ENCODE measurements around the gene PTCSC3. TPM values are rescaled to one million over a fixed set of nuclear protein-coding genes. Genes with fewer than 3 reads are reported as not detected.

The PTCSC3 gene
- total RNA-seq, result not detected

DNA sequence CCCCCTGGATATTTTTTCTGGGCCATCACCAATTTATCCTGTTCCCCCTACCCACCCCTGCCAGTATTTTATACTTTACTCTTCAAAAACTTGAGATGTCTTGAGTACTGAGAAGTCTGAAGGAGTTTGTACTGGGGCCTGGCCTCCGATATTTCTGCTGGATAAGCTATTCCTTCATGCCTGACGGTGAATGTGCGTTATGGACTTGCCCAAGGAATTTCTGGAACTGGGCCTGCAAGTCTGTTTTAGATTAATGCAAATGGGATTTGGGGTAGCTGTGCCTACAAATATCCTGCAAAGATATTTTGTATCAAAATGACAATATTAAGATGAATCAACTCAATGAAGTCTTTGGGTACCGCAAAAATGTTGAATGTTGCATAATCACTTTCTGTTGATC, at the start of gene PTCSC3:
PTCSC3 (minus strand) TSS at position 199 of the 400 bp plus-strand sequence.
- Histone ChIP-seq H3K27me3 (no peaks in the 10 kb centered on the region), H3K9me3 (no peaks in the 10 kb centered on the region), H3K4me3 (no peak within 1 kb of the TSS), H3K27ac (no peak within 1 kb of the TSS), H3K4me1 (no peaks in the 10 kb centered on the region), H3K36me3 (no peaks in the 10 kb centered on the region)
- TF ChIP-seq, protein P1, sequence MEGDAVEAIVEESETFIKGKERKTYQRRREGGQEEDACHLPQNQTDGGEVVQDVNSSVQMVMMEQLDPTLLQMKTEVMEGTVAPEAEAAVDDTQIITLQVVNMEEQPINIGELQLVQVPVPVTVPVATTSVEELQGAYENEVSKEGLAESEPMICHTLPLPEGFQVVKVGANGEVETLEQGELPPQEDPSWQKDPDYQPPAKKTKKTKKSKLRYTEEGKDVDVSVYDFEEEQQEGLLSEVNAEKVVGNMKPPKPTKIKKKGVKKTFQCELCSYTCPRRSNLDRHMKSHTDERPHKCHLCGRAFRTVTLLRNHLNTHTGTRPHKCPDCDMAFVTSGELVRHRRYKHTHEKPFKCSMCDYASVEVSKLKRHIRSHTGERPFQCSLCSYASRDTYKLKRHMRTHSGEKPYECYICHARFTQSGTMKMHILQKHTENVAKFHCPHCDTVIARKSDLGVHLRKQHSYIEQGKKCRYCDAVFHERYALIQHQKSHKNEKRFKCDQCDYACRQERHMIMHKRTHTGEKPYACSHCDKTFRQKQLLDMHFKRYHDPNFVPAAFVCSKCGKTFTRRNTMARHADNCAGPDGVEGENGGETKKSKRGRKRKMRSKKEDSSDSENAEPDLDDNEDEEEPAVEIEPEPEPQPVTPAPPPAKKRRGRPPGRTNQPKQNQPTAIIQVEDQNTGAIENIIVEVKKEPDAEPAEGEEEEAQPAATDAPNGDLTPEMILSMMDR (IDR thresholded peaks at IDR 0.05), result no peak
- TF ChIP-seq POLR2AphosphoS5 (IDR thresholded peaks at IDR 0.05) (no peak), POLR2A (IDR thresholded peaks at IDR 0.05) (no peak)
- DNase-seq (ENCODE audit: low spot score in 2 of 2), result no peak
- intact Hi-C loops (cut with DNase I; ENCODE audit: low total_unique reads), result no loop called here

DNA sequence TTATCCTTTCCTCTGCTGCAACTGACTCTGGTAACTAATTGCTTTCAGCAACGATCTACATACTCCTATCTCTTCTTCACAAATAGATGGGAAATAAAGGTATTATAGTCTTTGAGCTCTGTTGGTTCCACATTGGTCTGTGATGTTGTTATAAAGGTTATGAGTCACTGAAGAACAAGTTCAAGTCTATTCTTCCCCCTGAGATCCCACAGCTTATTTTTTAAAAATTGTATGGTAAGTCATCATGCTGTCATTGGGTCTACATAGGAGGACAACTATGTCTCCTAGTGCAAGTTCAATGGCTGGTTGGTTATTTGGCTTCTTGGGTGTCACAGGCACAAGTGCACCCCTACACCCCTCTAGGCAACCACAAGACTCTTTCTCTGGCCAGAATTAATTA, 49.6 kb upstream of the PTCSC3 start:
- H3K27me3 ChIP-seq, result no peaks in the 10 kb centered on the region
- H3K27ac ChIP-seq, result no peak overlapping the region
- intact Hi-C loops (cut with DNase I; ENCODE audit: low total_unique reads), result no loop called here
- TF ChIP-seq POLR2A (IDR thresholded peaks at IDR 0.05), result no peak
- TF ChIP-seq, protein P1 (IDR thresholded peaks at IDR 0.05), result no peak
- no peak for TF ChIP-seq POLR2AphosphoS5 (IDR thresholded peaks at IDR 0.05)
- H3K36me3 ChIP-seq, result no peaks in the 10 kb centered on the region
- no peaks in the 10 kb centered on the region for H3K9me3 ChIP-seq
- no peak for DNase-seq (ENCODE audit: low spot score in 2 of 2)
- H3K4me3 ChIP-seq, result no peak overlapping the region
- no peaks in the 10 kb centered on the region for H3K4me1 ChIP-seq

DNA sequence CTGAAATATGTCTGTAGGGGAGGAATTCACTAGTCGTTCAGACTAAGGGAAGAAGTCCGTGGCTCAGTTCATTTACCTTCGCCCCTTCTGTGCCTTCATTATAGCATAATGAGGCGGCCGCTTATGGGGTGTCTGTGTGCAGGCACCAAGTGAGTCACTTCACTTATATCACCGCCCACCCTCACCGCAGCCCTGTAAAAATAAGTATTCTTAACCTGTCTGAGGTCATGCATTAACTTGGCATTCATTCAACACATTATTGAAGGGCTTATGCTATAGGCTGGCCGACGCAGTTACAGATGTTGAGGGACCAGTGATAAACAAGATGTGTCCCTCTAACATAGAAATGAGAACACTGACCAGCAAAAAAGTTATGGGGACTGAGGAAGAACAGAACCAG, 47.7 kb upstream of the PTCSC3 start:
- H3K27me3 ChIP-seq, result no peaks in the 10 kb centered on the region
- DNase-seq (ENCODE audit: low spot score in 2 of 2), result no peak
- H3K9me3 ChIP-seq, result no peaks in the 10 kb centered on the region
- intact Hi-C loops (cut with DNase I; ENCODE audit: low total_unique reads), result no loop called here
- no peaks in the 10 kb centered on the region for H3K36me3 ChIP-seq
- H3K4me3 ChIP-seq, result no peak overlapping the region
- no peaks in the 10 kb centered on the region for H3K4me1 ChIP-seq
- no peak overlapping the region for H3K27ac ChIP-seq
- TF ChIP-seq POLR2A (IDR thresholded peaks at IDR 0.05), result no peak
- no peak for TF ChIP-seq POLR2AphosphoS5 (IDR thresholded peaks at IDR 0.05)
- TF ChIP-seq, protein P1 (IDR thresholded peaks at IDR 0.05), result no peak

DNA sequence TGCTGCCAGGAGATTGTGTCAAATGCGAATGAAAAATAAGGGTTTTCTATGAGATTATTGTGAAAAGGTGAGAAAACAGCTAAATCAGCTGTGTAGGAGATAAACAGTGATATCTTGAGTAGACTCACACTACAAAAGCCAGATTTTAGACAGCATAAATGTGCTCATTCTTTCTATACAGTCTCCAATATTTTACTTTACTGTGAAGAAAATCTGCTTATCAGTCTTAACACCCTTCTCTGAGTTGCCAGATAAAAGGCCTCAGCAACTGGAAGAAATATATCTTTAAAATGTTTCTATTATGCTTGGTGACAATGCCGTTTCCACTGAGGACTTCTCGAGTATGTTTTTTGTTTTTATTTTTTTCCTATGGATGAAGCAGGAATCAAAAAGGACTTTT, 47.0 kb upstream of the PTCSC3 start:
- TF ChIP-seq, protein P1 (IDR thresholded peaks at IDR 0.05), result no peak
- no peak for TF ChIP-seq POLR2A (IDR thresholded peaks at IDR 0.05)
- TF ChIP-seq POLR2AphosphoS5 (IDR thresholded peaks at IDR 0.05), result no peak
- no peaks in the 10 kb centered on the region for H3K4me1 ChIP-seq
- no peak overlapping the region for H3K4me3 ChIP-seq
- peaks cover 0 to 1% of the 10 kb centered on the region in 2 donors for H3K27me3 ChIP-seq
- H3K9me3 ChIP-seq, result no peaks in the 10 kb centered on the region
- no peaks in the 10 kb centered on the region for H3K36me3 ChIP-seq
- DNase-seq (ENCODE audit: low spot score in 2 of 2), result no peak
- intact Hi-C loops (cut with DNase I; ENCODE audit: low total_unique reads), result no loop called here
- H3K27ac ChIP-seq, result no peak overlapping the region

DNA sequence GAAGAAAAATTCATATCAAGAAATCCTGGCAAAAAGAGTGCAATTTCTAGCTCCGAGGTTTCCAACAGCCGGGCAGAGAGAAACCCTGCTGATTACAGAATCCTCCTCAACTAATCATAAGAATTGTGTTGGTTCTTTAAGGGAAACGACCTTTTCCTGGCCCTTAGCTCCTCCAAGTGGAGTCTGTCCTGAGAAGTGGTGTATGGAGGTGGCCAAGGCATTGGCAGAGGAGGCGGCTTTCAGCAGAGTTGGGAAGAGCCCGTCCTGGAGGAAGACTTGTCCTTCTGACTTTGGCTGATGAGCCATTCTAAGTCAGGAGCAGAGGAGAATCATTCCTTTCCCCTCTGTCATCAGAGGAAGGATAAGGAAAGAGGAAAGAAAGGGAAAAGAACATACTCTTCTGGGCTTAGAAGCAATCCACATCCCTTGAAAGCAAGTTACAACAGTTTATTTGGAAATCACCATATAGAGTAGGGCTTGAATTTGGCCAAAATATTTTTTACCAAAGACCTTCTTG, 46.5 kb upstream of the PTCSC3 start:
- Histone ChIP-seq H3K27me3 (peaks cover 0 to 3% of the 10 kb centered on the region in 2 donors), H3K27ac (no peak overlapping the region), H3K4me3 (no peak overlapping the region), H3K36me3 (no peaks in the 10 kb centered on the region), H3K9me3 (no peaks in the 10 kb centered on the region), H3K4me1 (no peaks in the 10 kb centered on the region)
- no peak for DNase-seq (ENCODE audit: low spot score in 2 of 2)
- TF ChIP-seq, protein P1 (IDR thresholded peaks at IDR 0.05), result no peak
- TF ChIP-seq POLR2A (IDR thresholded peaks at IDR 0.05) (no peak), POLR2AphosphoS5 (IDR thresholded peaks at IDR 0.05) (no peak)
- intact Hi-C loops (cut with DNase I; ENCODE audit: low total_unique reads), result no loop called here

Measured in breast epithelium (tissue), 4 donors.